Karpas-422 (cell line): ENCODE data around the gene POLR2J. TPM values are rescaled to one million over a fixed set of nuclear protein-coding genes. Genes with fewer than 3 reads are reported as not detected.
"Not testable (repeated sequence)": the region's sequence is repeated elsewhere in the genome, so short reads cannot be mapped to it uniquely, and the experiment has no call there.

Experiments
- DNase-seq: peaks from one replicate; pipeline ENCODE4 v3.0.0-alpha.2; 2015
- H2AFZ ChIP-seq: fragments of 200-600 bp; sonication (generic); 2 replicates; pipeline ENCODE4 v1.6.1; 2014; ENCODE audit warnings: antibody characterized with exemption, low read length, mixed read lengths
- H3K27ac ChIP-seq: fragments of 200-600 bp; sonication (generic); 2 replicates; pipeline ENCODE4 v1.5.1; 2014; ENCODE audit warnings: mild to moderate bottlenecking, low read length, moderate library complexity
- H3K27me3 ChIP-seq: fragments of 200-600 bp; sonication (generic); 2 replicates; pipeline ENCODE4 v1.6.1; 2014; ENCODE audit warnings: low read length, mixed read lengths
- H3K36me3 ChIP-seq: fragments of 200-600 bp; sonication (generic); 2 replicates; pipeline ENCODE4 v1.6.1; 2014; ENCODE audit warnings: low read length, mixed read lengths; ENCODE audit not compliant: insufficient read depth
- H3K4me1 ChIP-seq: fragments of 200-600 bp; sonication (generic); 2 replicates; pipeline ENCODE4 v1.6.1; 2014; ENCODE audit warnings: mild to moderate bottlenecking, low read length, mixed read lengths
- H3K4me2 ChIP-seq: fragments of 200-600 bp; sonication (generic); 2 replicates; pipeline ENCODE4 v1.6.1; 2014; ENCODE audit warnings: low read length, low read depth, mild to moderate bottlenecking; ENCODE audit not compliant: poor library complexity, severe bottlenecking
- H3K4me3 ChIP-seq: fragments of 200-600 bp; sonication (generic); 2 replicates; pipeline ENCODE4 v1.5.1; 2014; ENCODE audit warnings: mild to moderate bottlenecking, antibody characterized with exemption, low read length, mixed read lengths
- H3K79me2 ChIP-seq: fragments of 200-600 bp; sonication (generic); 2 replicates; pipeline ENCODE4 v1.6.1; 2014; ENCODE audit warnings: mild to moderate bottlenecking, low read length, mixed read lengths
- H3K9ac ChIP-seq: fragments of 200-600 bp; sonication (generic); 2 replicates; pipeline ENCODE4 v1.6.0; 2014; ENCODE audit warnings: low read length
- H3K9me2 ChIP-seq: fragments of 200-600 bp; sonication (generic), shearing (Covaris generic); replicated peaks from 2 replicates; pipeline ENCODE4 v1.6.0; 2014; ENCODE audit warnings: mild to moderate bottlenecking, low read length, moderate library complexity; ENCODE audit not compliant: insufficient read depth
- H3K9me3 ChIP-seq: fragments of 300-700, 200-600 bp; sonication (generic); 2 replicates; pipeline ENCODE4 v1.6.1; 2014; ENCODE audit warnings: low read length, mixed read lengths
- H4K20me1 ChIP-seq: fragments of 200-600 bp; sonication (generic); 2 replicates; pipeline ENCODE4 v1.6.1; 2014; ENCODE audit warnings: mild to moderate bottlenecking, antibody characterized with exemption, low read length, low read depth; ENCODE audit not compliant: insufficient read depth
- total RNA-seq: library from RNA; depleted of rRNA; stranded (reverse); fragments of >200 nt; shearing (Covaris generic); gene quantifications from 2 replicates; pipeline ENCODE4 v1.2.3, GENCODE V29; 2014; ENCODE audit warnings: low replicate concordance

The POLR2J gene
- total RNA-seq, 1 experiment from 2014 or later: 53.1 TPM

DNA sequence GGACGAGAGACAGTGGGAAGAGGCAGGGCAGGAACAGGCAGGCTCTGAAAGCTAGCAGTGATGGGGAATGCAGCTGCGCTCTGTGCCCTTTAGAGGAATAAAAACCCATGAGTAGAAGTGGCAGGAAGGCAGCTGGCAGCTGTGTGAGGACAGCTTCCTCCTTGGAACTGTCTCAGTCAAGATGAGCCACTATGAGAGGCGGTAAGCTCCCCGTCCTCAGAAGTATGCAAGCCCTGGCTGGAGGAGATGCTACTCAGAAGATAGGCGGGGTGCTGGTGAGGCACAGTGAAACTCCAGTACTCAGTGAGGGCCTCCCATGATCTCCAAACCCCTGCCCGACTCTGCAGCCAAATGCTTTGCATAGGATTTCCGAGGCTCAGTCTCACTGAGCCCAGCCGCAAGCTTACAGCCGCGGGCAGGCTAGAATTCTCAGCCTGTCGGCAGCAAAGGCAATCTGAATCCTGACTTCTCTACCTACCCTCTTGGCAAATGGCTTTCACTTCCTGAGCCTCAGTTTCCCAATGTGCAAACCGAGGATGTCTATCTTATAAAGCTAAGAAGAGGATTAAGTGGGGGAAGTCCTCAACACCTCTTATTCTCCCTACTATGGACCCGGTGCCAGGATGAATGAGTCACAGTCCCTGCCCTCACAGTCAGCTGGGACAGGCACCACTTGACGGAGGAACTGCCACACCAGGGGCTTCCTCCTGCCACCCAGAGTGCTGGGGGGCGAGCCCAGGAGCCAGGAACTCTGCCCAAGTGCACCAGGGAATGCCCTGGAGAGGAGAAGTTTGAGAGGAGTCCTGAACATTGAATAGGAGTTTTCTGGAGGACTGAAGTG, 36.4 kb upstream of the POLR2J start:
- not testable (repeated sequence) for H3K9ac ChIP-seq, H3K27me3 ChIP-seq, H3K9me3 ChIP-seq, H3K79me2 ChIP-seq, H3K36me3 ChIP-seq, H3K4me2 ChIP-seq, H2AFZ ChIP-seq, H3K4me1 ChIP-seq, H3K27ac ChIP-seq, H3K4me3 ChIP-seq, DNase-seq, H3K9me2 ChIP-seq, H4K20me1 ChIP-seq

DNA sequence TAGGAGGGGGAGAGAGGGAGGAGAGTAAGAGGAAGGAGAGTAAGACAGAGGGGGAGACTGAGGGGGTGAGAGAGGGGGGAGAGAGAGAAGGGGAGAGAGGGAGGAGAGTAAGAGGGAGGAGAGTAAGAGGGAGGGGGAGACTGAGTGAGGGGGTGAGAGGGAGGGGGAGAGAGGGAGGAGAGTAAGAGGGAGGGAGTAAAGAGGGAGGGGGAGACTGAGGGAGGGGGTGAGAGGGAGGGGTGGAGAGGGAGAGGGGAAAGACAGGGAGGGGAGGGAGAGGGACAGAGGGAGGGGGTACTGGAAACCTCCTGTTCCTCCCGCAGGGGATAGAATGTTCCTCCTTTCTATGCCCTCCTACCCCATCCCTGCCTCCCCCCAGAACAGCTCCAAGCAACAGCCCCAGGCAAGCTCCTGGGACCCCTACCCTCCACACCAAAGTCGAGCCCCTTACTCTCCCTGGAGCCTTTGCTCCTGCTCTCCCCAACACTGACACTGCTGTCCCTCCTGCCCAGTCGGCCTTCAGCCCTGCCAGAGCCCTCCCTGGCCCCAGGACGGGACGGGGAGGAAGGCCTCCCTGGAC, 34.0 kb upstream of the POLR2J start:
- not testable (repeated sequence) for H3K79me2 ChIP-seq, H3K36me3 ChIP-seq, H3K27ac ChIP-seq, H4K20me1 ChIP-seq, H3K4me1 ChIP-seq, H2AFZ ChIP-seq, H3K9me3 ChIP-seq, H3K4me3 ChIP-seq, H3K9ac ChIP-seq, H3K27me3 ChIP-seq, H3K9me2 ChIP-seq
- DNase-seq: peak; percentile 70
- H3K4me2 ChIP-seq: peak overlapping the region; percentile 23

DNA sequence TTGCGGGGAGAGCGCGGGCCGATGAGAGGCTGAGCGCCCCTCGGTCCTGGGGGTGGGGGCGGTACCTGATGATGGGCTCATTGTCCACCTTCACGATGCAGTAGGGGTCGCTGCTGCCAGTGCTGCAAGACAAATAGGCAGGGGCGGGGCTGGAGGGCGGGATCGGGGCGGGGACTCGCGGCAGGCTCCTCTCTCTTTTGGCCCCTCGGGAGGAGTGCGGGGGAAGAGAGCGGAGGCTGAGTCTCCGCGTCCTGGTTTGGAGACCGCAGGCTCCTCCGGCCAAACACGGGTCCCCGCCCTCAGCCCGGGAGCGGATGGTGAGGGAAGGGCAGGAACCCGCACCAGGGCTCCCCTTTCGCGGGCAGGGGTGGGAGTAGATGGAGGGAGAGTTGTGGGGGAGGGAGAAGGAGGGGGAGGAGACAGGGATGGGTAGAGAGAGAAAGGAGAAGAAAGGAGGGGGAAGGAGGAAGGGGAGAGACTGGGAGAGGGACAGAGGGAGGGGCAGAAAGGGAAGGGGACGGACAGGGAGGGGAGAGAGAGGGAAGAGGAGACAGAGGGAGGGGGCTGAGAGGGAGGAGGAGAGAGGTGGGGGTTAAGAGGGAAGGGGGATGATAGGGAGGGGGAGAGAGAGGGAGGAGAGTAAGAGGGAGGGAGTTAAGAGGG, 33.3 kb upstream of the POLR2J start:
- H3K4me3 ChIP-seq, H3K9ac ChIP-seq, H2AFZ ChIP-seq, H3K79me2 ChIP-seq, H3K36me3 ChIP-seq, H3K4me1 ChIP-seq, H3K9me2 ChIP-seq, H3K27ac ChIP-seq, H4K20me1 ChIP-seq, DNase-seq, H3K27me3 ChIP-seq, H3K9me3 ChIP-seq: not testable (repeated sequence)
- peak overlapping the region; percentile 23 for H3K4me2 ChIP-seq

DNA sequence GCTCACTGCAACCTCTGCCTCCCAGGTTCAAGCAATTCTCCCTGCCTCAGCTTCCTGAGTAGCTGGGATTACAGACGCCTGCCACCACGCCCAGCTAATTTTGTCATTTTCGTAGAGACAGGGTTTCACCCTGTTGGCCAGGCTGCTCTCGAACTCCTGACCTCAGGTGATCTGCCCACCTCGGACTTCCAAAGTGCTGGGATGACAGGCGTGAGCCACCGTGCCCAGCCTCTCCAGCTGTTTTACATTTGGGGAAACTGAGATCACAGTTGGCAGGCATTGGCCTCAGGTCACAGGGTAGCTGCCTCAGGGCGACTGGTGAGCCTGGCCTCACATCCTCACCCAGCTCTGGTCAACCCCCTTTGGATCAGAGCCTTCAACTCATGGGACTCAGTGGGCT, 31.9 kb upstream of the POLR2J start:
- H3K9ac ChIP-seq, H3K4me3 ChIP-seq, H3K4me2 ChIP-seq, H3K9me3 ChIP-seq, H4K20me1 ChIP-seq, H3K27ac ChIP-seq, H2AFZ ChIP-seq, H3K4me1 ChIP-seq, H3K9me2 ChIP-seq, H3K79me2 ChIP-seq, H3K27me3 ChIP-seq, DNase-seq, H3K36me3 ChIP-seq: not testable (repeated sequence)

DNA sequence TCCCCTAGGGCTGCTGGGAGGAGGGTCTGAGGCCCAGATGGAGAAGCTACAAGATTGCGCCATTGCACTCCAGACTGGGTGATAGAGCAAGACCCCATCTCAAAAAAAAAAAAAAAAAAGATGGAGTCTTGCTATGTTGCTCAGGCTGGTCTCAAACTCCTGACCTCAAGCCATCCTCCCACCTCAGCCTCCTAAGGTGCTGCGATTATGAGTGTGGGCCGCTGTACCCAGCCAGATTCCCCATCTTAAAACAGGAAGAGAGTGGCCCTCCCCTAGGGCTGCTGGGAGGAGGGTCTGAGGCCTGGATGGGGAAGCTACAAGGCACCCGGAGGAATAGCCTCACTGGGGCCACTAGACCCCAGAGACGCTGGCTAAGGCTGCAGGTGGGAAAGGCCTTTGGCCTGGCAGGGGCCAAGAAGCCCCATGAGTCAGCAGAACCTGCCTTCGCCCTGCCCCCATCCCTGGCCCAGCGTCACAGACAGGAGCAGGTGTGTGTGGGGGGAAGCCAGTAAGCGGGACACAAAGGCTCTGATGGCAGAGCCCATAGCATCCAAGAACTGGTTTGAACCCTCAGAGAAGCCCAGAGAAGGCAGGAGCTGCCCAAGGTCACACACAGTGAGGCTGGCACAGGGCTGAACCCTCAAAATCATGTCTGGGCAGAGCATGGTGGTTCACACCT, 28.8 kb upstream of the POLR2J start:
- H2AFZ ChIP-seq, H3K36me3 ChIP-seq, H3K4me2 ChIP-seq, DNase-seq, H3K9me2 ChIP-seq, H3K9me3 ChIP-seq, H3K79me2 ChIP-seq, H3K27ac ChIP-seq, H3K9ac ChIP-seq, H3K4me3 ChIP-seq, H3K4me1 ChIP-seq, H4K20me1 ChIP-seq, H3K27me3 ChIP-seq: not testable (repeated sequence)

DNA sequence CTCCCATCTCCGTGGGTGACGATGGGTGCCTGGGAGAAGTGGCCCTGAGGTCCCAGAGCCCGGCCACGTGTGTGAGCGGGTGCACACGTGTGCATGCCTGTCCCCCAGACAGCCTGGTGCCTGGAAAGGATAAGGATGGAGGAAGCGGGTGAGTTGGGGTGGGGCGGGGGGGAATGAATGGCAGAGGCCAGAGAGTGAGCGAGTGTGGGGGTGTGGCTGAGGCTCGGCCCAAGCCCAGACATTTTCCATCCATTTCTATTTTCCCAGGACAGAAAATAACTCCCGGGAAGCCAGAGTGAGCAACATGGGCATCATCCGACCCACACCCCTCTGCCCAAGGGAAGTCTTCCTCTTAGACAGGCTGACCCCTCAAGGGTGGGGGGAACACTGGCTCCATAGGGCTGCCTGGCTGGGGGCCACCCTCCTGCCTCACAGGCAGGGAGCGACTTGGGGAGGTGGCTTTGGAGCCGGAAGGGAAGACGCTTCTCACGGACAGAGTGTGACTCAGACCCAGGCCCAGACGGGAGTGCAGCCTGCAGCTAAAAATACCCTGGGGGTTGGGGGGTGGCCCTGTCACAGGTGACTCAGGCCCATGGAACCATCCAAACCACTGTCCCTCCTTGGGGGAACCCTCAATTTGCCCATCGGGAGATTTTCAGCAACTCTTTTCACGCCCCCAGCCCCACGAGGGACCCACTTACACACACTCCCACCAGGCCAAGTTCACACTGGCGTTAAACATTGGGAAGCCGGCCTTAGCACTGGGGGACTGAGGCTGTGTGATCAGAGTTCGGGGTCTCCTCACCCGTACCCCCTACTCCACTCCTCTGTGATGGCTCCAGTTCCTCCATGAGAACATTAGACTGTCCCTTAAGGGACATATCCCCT, 26.8 kb upstream of the POLR2J start:
- H3K36me3 ChIP-seq, H3K9ac ChIP-seq, H2AFZ ChIP-seq, H4K20me1 ChIP-seq, H3K27ac ChIP-seq, H3K79me2 ChIP-seq, H3K27me3 ChIP-seq, DNase-seq, H3K4me2 ChIP-seq, H3K4me1 ChIP-seq, H3K4me3 ChIP-seq, H3K9me2 ChIP-seq, H3K9me3 ChIP-seq: not testable (repeated sequence)

DNA sequence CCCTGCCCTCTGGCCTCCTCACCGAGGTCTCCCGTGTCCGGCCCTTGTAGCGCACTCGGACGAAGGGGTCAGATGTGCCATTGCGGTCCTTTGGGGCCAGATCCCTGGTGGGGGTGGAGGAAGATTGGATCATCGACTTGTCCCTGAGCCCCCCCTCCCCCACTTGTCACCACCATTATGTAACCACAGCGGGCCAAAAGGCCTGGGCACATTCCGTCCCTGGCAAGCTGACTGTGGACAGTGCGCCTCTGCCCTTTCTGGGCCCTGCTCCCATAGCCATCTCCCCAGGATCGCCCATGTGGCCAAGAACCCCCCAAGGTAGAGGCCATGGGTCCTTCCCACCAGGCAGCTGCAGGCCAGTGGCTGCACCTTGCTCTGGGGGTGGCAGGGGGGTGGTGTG, 24.4 kb upstream of the POLR2J start:
- H3K79me2 ChIP-seq, H3K4me3 ChIP-seq, H3K9ac ChIP-seq, DNase-seq, H3K27me3 ChIP-seq, H3K27ac ChIP-seq, H3K9me3 ChIP-seq, H3K36me3 ChIP-seq, H2AFZ ChIP-seq, H3K9me2 ChIP-seq, H3K4me1 ChIP-seq, H3K4me2 ChIP-seq, H4K20me1 ChIP-seq: not testable (repeated sequence)
